K562 (cell line): ENCODE measurements around the gene ENKUR. TPM values are rescaled to one million over a fixed set of nuclear protein-coding genes. Genes with fewer than 3 reads are reported as not detected.

Source experiments
- CBX3 ChIP-seq, 2 experiments: IDR thresholded peaks; 1 replicate in 1 of 2; 2 replicates in 1 of 2; pipeline ENCODE4 v1.6.1; 2012; ENCODE audit warnings: inconsistent platforms in 2 of 2, low read length in 2 of 2, borderline replicate concordance in 1 of 2, control low read depth in 1 of 2
- HDAC1 ChIP-seq, 2 experiments: fragments of 450-650 bp; IDR thresholded peaks; 2 replicates each; pipeline ENCODE4 v1.6.1; 2016 to 2017; ENCODE audit warnings: inconsistent platforms in 1 of 2, mild to moderate bottlenecking in 1 of 2, moderate library complexity in 1 of 2
- MCM5 ChIP-seq: fragments of 450-650 bp; IDR thresholded peaks from 2 replicates; pipeline ENCODE4 v1.6.1; 2016; ENCODE audit warnings: low read depth
- MTF1 ChIP-seq: fragments of 250-450 bp; sonication (Bioruptor Pico); IDR thresholded peaks from 2 replicates; pipeline ENCODE4 v1.9.0; 2021; ENCODE audit warnings: moderate library complexity, mild to moderate bottlenecking, inconsistent platforms, borderline replicate concordance
- NKRF ChIP-seq: fragments of 450-650 bp; IDR thresholded peaks from 2 replicates; pipeline ENCODE4 v1.6.1; 2016; ENCODE audit warnings: borderline replicate concordance
- SP1 ChIP-seq: sonication (generic); formaldehyde crosslinking; IDR thresholded peaks from 2 replicates; pipeline ENCODE4 v1.8.1; 2022; ENCODE audit warnings: mild to moderate bottlenecking, missing genetic modification reagents
- ZMIZ1 ChIP-seq, 2 experiments: fragments of 150-350 bp in 1 of 2; IDR thresholded peaks; 2 replicates each; pipeline ENCODE4 v1.6.1; 2012 to 2016; ENCODE audit warnings: low read depth in 2 of 2, low read length in 2 of 2, mild to moderate bottlenecking in 1 of 2, moderate library complexity in 1 of 2
- ZNF277 ChIP-seq: fragments of 250-450 bp; sonication (Bioruptor Pico); IDR thresholded peaks from 2 replicates; pipeline ENCODE4 v1.8.0; 2022; ENCODE audit warnings: inconsistent platforms, mild to moderate bottlenecking, moderate library complexity, borderline replicate concordance
- ZNF407 ChIP-seq: fragments of 450-650 bp; IDR thresholded peaks from 2 replicates; pipeline ENCODE4 v1.6.1; 2016; ENCODE audit warnings: low read depth
- polyA plus RNA-seq, 8 experiments: library from polyadenylated mRNA; depleted of rRNA in 4 of 8; stranded (reverse) in 5 of 8; unstranded in 3 of 8; fragments of >200 nt; fragmentation: Nextera tagmentation in 2 of 8; fragmentation: Illumina TruSeq in 1 of 8; extraction: Ambion mirVana in 2 of 8; extraction: Trizol in 1 of 8; gene quantifications; 2 replicates each; pipeline versions ENCODE4 v1.2.1 to v1.2.3, GENCODE V29; 2011 to 2014; ENCODE audit warnings: inconsistent platforms in 1 of 8, missing spikeins in 1 of 8
- total RNA-seq, 7 experiments: library from RNA; depleted of rRNA in 6 of 7; stranded (reverse); fragments of >200 nt in 6 of 7; fragmentation: Illumina TruSeq in 2 of 7; extraction: Trizol in 2 of 7; gene quantifications; 2 replicates each; pipeline versions ENCODE4 v1.2.1 to v1.2.3, GENCODE V29; 2011 to 2021; ENCODE audit warnings: low replicate concordance in 1 of 7

Gene ENKUR
- total and polyA plus RNA-seq, 9 of the 15 experiments (the other 6 are each of a cell fraction or from before 2014, with no cell fraction given), result 0.06 to 0.46 (median 0.20) TPM

GRCh38 chr10:25016376-25017153, 607 bp upstream of the ENKUR start, which contains the start of gene THNSL1 (continued):
- TF ChIP-seq HDAC1 (IDR thresholded peaks at IDR 0.05), result peak in 1 of 2 experiments; percentile 97; a peak in 2 of 4 replicates
- peak; percentile 83 for TF ChIP-seq SP1 (CRISPR knock-in tag)
- no peak for TF ChIP-seq ZNF277
- TF ChIP-seq NKRF, result peak; percentile 94
- TF ChIP-seq MTF1, result no peak
- TF ChIP-seq MCM5, result no peak
- TF ChIP-seq ZMIZ1 (IDR thresholded peaks at IDR 0.05; ENCODE audit: low read depth in 2 of 2, low read length in 2 of 2), result no peak; a peak in 1 of 4 replicates
- TF ChIP-seq ZNF407, result no peak
- peak in 1 of 2 experiments; percentile 73; a peak in 2 of 3 replicates for TF ChIP-seq CBX3 (IDR thresholded peaks at IDR 0.05; ENCODE audit: borderline replicate concordance in 1 of 2, low read length in 2 of 2)
